Kidney capillary endothelial cell (primary cell): ENCODE data around the gene CHST14.

Source experiments
- DNase-seq: peaks from one replicate; pipeline ENCODE4 v3.0.0-alpha.2; 2018; ENCODE audit warnings: low spot score

Gene CHST14

GRCh38 chr15:40463279-40463678 lies 7.5 kb upstream of the CHST14 start:
- DNase-seq: no peak

GRCh38 chr15:40463886-40464545 lies 6.8 kb upstream of the CHST14 start:
- DNase-seq: no peak

GRCh38 chr15:40464595-40465185 lies 6.1 kb upstream of the CHST14 start:
- DNase-seq: no peak

- DNase-seq: no peak
These were observed 4.8 kb upstream of the CHST14 start for GRCh38 chr15:40465939-40466338.

DNA sequence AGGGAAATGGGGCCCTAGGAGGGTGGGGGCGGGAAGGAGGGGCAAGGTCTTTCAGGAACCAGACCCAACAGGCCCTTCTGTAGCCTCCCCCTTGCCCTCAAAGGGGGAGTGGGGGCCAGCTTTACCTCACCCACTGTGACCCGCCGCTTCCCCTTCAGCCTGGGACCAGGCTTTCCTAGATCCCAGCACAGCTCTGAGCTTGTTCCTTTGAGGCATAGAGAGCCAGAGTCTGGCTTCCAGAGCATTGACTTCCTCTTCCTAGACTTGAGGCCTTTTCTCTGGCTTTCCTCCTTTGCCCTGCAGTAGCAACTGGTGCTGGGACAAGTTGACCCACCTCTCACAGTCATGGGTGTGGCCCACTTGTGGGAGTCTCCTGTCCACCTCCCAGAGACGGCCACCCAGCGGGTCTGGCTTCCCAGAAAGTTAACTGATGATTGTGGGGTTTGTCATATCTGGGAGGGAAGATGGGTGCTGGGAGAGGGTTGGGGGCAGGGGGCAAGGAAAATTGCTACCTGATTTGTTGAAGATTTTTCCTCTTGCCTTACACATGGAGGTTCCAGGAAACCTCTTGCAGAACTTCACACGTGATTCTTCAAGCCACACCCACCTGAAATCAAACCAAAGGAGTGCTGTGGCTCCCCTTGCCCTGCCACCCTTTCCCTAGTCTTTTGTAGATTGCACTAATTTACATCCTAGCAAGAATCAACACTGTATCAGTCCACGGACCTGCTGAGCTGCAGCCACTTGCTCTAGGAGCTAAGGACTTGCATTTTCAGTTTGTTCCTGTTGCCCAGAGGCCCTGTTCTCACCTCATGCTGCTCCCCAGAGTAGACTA lies 4.1 kb upstream of the CHST14 start:
- no peak for DNase-seq

DNA sequence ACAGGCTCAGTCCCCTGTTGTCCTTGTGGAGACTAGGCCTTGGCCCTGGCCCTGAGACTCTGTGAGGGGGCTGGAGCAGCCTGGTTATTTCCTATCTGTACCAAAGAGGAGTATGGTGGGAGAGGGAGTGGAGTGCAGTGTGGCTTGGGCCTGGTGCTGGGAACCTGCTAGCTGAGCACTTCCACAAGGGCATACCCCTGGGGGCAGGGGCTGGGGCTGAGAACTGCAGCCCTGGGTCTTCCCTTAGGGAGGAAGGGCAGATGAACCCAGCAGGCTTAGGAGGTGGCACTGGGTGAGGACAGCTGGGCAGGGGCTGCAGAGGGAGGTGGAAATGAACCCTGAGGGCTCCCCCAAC lies 3.5 kb upstream of the CHST14 start:
- no peak for DNase-seq

GRCh38 chr15:40468898-40469331 lies 1.9 kb upstream of the CHST14 start:
- no peak for DNase-seq

- DNase-seq: no peak
These were observed 901 bp upstream of the CHST14 start for GRCh38 chr15:40469776-40470390.

DNA sequence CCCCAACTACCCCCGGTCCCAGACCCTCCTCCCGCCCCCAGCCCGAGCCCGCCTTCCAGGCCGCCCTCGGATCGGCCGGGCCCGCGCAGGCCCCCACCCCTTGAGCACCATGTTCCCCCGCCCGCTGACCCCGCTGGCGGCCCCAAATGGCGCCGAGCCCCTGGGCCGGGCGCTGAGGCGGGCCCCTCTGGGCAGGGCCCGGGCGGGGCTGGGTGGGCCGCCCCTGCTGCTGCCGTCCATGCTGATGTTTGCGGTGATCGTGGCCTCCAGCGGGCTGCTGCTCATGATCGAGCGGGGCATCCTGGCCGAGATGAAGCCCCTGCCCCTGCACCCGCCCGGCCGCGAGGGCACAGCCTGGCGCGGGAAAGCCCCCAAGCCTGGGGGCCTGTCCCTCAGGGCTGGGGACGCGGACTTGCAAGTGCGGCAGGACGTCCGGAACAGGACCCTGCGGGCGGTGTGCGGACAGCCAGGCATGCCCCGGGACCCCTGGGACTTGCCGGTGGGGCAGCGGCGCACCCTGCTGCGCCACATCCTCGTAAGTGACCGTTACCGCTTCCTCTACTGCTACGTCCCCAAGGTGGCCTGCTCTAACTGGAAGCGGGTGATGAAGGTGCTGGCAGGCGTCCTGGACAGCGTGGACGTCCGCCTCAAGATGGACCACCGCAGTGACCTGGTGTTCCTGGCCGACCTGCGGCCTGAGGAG lies 472 bp downstream of the CHST14 start:
- no peak for DNase-seq

DNA sequence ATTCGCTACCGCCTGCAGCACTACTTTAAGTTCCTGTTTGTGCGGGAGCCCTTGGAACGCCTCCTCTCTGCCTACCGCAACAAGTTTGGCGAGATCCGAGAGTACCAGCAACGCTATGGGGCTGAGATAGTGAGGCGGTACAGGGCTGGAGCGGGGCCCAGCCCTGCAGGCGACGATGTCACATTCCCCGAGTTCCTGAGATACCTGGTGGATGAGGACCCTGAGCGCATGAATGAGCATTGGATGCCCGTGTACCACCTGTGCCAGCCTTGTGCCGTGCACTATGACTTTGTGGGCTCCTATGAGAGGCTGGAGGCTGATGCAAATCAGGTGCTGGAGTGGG lies 995 bp downstream of the CHST14 start:
- peak; percentile 21 for DNase-seq

GRCh38 chr15:40472171-40472727 lies 1.5 kb downstream of the CHST14 start:
- no peak for DNase-seq

GRCh38 chr15:40474581-40474980 lies 3.8 kb downstream of the CHST14 start:
- no peak for DNase-seq

DNA sequence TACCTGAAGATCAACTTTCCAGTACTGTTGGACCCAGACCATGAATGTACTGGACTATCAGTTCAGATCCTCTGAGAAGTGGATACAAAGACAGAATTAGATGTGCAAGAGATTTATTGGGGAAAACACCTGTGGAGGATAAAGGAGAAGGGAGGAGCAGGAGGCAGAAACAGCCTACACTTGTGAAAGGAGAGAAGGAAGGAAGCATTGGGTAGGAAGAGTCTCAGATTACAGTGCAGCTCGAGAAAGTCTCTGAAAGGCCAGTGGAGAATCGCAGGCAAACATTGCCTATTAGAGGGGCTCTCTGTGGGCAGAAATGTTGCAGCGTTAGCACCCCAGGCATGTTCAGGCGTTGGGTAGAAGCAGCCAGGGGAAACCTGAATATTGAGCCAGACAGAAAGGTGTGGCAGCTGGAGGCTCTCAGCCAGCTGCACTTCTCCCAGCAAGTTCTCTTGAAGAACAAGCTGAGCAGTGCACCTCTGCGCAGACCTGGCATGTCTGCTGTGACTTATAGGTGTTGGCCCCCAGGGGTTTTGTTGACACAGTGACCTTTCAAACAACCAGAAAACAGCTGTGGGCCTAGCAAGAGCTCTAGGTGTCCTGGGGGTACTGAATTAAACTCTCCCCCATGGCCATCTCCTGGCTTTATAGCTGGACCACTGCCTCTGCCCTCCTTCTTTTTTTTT lies 7.0 kb downstream of the CHST14 start:
- DNase-seq: no peak

- no peak for DNase-seq
These were observed 8.2 kb downstream of the CHST14 start for GRCh38 chr15:40479024-40479423.

DNA sequence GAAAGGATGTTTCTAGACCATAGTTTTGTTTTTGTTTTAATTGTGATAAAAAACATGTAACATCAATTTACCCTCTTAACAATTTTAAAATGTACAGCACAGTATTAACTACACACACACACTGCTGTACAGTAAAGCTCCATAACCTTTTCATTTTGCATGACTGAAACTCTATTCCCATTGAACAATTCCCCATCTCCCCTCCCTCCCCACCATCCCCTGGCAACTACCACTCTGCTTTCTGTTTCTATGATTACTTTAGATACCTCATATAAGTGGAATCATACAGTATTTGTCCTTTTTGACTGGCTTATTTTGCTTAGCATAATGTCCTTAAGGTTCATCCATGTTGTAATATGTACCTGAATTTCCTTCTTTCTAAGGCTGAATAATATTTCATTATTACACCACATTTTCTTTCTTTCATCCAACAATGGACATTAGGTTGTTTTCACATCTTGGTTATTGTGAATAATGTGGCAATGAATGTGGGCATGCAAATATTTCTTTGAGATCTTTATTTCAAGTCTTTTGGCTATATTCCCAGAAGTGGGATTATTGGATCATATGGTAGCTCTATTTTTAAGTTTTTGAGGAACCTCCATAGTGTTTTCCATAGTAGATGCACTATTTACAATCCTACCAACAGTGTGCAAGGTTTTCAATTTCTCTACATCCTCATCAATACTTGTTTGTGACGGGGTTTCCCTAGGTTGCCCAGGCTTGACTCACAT lies 10.7 kb downstream of the CHST14 start:
- DNase-seq: no peak

GRCh38 chr15:40483919-40484318 lies 13.1 kb downstream of the CHST14 start:
- DNase-seq: no peak

GRCh38 chr15:40486066-40486770 lies 15.4 kb downstream of the CHST14 start:
- DNase-seq: no peak

GRCh38 chr15:40487816-40488682 lies 17.3 kb downstream of the CHST14 start:
- DNase-seq: no peak
